SK-N-SH treated with all-trans-retinoic acid at 6 μM for 48 hours (cell line): ENCODE results near the gene TTC23.

Experiments used
- BACH2 ChIP-seq: fragments of 250-450 bp; sonication (Bioruptor Pico); IDR thresholded peaks from 2 replicates; pipeline ENCODE4 v1.9.0; 2021; ENCODE audit warnings: mild to moderate bottlenecking, borderline replicate concordance
- ISL1 ChIP-seq: fragments of 250-450 bp; sonication (Bioruptor Pico); IDR thresholded peaks from 2 replicates; pipeline ENCODE4 v2.1.2; 2022; ENCODE audit warnings: mild to moderate bottlenecking, moderate library complexity
- OSR1 ChIP-seq: fragments of 250-450 bp; sonication (Bioruptor Pico); IDR thresholded peaks from 2 replicates; pipeline ENCODE4 v1.8.0; 2022; ENCODE audit warnings: moderate library complexity, mild to moderate bottlenecking, inconsistent platforms
- RARB ChIP-seq: fragments of 250-450 bp; sonication (Bioruptor Pico); IDR thresholded peaks from 2 replicates; pipeline ENCODE4 v1.8.0; 2021; ENCODE audit warnings: mild to moderate bottlenecking, moderate library complexity
- SNAI2 ChIP-seq: fragments of 250-450 bp; sonication (Bioruptor Pico); IDR thresholded peaks from 2 replicates; pipeline ENCODE4 v1.5.0; 2020; ENCODE audit warnings: mild to moderate bottlenecking, moderate library complexity
- TCF4 ChIP-seq: fragments of 250-450 bp; sonication (Bioruptor Pico); IDR thresholded peaks from 2 replicates; pipeline ENCODE4 v1.8.0; 2021; ENCODE audit warnings: mild to moderate bottlenecking, moderate library complexity, borderline replicate concordance
- ZFP30 ChIP-seq: fragments of 450-650 bp; formaldehyde crosslinking; IDR thresholded peaks from 2 replicates; pipeline ENCODE4 v1.5.0; 2022; ENCODE audit warnings: mild to moderate bottlenecking, moderate library complexity
- ZNF565 ChIP-seq: fragments of 450-650 bp; formaldehyde crosslinking; conservative IDR thresholded peaks from 2 replicates; pipeline ENCODE4 v1.5.0; 2020; ENCODE audit warnings: low read depth, mild to moderate bottlenecking, moderate library complexity
- ZNF70 ChIP-seq: fragments of 450-650 bp; formaldehyde crosslinking; IDR thresholded peaks from 2 replicates; pipeline ENCODE4 v1.5.0; 2020; ENCODE audit warnings: mild to moderate bottlenecking, moderate library complexity
- TF ChIP-seq, protein P1 (sequence below): fragments of 250-450 bp; sonication (Bioruptor Pico); IDR thresholded peaks from 2 replicates; pipeline ENCODE4 v1.8.0; 2020; ENCODE audit warnings: mild to moderate bottlenecking, moderate library complexity, borderline replicate concordance
- TF ChIP-seq, protein P2 (sequence below): fragments of 250-450 bp; sonication (Bioruptor Pico); IDR thresholded peaks from 2 replicates; pipeline ENCODE4 v1.5.1; 2020; ENCODE audit warnings: low read depth, mild to moderate bottlenecking, moderate library complexity
- TF ChIP-seq, protein P3 (sequence below): fragments of 250-450 bp; sonication (Bioruptor Pico); IDR thresholded peaks from 2 replicates; pipeline ENCODE4 v1.8.0; 2021; ENCODE audit warnings: low read depth, mild to moderate bottlenecking, moderate library complexity, borderline replicate concordance
- TF ChIP-seq, protein P4 (sequence below): fragments of 250-450 bp; sonication (Bioruptor Pico); IDR thresholded peaks from 2 replicates; pipeline ENCODE4 v1.5.0; 2020; ENCODE audit warnings: mild to moderate bottlenecking, moderate library complexity

DNA sequence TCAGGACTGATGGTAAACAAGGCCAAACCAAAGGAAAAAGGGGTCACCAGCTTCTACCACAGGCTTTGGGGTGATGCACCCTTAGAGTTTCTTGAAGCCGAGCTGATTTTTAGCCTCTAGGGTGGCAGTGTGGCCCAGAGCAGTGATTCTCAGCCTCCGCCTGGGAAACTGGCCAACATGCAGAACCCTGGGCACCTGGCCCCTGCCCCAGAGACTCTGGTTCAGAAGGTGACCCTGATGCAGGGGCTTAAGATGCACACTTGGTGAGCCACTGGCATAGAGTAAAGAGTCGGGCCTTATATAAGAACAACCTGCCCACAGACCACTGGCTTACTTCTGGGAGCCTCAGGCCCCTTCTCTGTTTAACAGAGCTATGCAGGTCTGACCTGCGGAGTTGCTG, 100.0 kb downstream of the TTC23 start:
- TF ChIP-seq ZNF565 (no peak), ZNF70 (CRISPR knock-in tag) (no peak), ZFP30 (CRISPR knock-in tag) (no peak), ISL1 (CRISPR knock-in tag) (no peak), SNAI2 (CRISPR knock-in tag) (no peak), RARB (no peak), OSR1 (CRISPR knock-in tag) (no peak), TCF4 (CRISPR knock-in tag) (no peak), BACH2 (CRISPR knock-in tag) (no peak)
- TF ChIP-seq, protein P1, sequence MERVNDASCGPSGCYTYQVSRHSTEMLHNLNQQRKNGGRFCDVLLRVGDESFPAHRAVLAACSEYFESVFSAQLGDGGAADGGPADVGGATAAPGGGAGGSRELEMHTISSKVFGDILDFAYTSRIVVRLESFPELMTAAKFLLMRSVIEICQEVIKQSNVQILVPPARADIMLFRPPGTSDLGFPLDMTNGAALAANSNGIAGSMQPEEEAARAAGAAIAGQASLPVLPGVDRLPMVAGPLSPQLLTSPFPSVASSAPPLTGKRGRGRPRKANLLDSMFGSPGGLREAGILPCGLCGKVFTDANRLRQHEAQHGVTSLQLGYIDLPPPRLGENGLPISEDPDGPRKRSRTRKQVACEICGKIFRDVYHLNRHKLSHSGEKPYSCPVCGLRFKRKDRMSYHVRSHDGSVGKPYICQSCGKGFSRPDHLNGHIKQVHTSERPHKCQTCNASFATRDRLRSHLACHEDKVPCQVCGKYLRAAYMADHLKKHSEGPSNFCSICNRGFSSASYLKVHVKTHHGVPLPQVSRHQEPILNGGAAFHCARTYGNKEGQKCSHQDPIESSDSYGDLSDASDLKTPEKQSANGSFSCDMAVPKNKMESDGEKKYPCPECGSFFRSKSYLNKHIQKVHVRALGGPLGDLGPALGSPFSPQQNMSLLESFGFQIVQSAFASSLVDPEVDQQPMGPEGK (CRISPR knock-in tag) = no peak
- TF ChIP-seq, protein P2, sequence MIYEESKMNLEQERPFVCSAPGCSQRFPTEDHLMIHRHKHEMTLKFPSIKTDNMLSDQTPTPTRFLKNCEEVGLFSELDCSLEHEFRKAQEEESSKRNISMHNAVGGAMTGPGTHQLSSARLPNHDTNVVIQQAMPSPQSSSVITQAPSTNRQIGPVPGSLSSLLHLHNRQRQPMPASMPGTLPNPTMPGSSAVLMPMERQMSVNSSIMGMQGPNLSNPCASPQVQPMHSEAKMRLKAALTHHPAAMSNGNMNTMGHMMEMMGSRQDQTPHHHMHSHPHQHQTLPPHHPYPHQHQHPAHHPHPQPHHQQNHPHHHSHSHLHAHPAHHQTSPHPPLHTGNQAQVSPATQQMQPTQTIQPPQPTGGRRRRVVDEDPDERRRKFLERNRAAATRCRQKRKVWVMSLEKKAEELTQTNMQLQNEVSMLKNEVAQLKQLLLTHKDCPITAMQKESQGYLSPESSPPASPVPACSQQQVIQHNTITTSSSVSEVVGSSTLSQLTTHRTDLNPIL (CRISPR knock-in tag) = no peak
- TF ChIP-seq, protein P3, sequence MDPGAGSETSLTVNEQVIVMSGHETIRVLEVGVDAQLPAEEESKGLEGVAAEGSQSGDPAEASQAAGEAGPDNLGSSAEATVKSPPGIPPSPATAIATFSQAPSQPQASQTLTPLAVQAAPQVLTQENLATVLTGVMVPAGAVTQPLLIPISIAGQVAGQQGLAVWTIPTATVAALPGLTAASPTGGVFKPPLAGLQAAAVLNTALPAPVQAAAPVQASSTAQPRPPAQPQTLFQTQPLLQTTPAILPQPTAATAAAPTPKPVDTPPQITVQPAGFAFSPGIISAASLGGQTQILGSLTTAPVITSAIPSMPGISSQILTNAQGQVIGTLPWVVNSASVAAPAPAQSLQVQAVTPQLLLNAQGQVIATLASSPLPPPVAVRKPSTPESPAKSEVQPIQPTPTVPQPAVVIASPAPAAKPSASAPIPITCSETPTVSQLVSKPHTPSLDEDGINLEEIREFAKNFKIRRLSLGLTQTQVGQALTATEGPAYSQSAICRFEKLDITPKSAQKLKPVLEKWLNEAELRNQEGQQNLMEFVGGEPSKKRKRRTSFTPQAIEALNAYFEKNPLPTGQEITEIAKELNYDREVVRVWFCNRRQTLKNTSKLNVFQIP (CRISPR knock-in tag) = no peak
- TF ChIP-seq, protein P4, sequence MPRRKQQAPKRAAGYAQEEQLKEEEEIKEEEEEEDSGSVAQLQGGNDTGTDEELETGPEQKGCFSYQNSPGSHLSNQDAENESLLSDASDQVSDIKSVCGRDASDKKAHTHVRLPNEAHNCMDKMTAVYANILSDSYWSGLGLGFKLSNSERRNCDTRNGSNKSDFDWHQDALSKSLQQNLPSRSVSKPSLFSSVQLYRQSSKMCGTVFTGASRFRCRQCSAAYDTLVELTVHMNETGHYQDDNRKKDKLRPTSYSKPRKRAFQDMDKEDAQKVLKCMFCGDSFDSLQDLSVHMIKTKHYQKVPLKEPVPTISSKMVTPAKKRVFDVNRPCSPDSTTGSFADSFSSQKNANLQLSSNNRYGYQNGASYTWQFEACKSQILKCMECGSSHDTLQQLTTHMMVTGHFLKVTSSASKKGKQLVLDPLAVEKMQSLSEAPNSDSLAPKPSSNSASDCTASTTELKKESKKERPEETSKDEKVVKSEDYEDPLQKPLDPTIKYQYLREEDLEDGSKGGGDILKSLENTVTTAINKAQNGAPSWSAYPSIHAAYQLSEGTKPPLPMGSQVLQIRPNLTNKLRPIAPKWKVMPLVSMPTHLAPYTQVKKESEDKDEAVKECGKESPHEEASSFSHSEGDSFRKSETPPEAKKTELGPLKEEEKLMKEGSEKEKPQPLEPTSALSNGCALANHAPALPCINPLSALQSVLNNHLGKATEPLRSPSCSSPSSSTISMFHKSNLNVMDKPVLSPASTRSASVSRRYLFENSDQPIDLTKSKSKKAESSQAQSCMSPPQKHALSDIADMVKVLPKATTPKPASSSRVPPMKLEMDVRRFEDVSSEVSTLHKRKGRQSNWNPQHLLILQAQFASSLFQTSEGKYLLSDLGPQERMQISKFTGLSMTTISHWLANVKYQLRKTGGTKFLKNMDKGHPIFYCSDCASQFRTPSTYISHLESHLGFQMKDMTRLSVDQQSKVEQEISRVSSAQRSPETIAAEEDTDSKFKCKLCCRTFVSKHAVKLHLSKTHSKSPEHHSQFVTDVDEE = no peak
